Thoracic aorta endothelial cell (primary cell): ENCODE data around the gene BICC1. TPM values are rescaled to one million over a fixed set of nuclear protein-coding genes. Genes with fewer than 3 reads are reported as not detected.

Source experiments
- total RNA-seq: library from RNA; depleted of rRNA; stranded (reverse); fragments of >200 nt; gene quantifications from 2 replicates; pipeline ENCODE4 v1.2.3, GENCODE V29; 2012

Gene BICC1
- total RNA-seq: 1.1 and 3.9 TPM in 2 replicates

GRCh38 chr10:58512491-58513187, at the start of gene BICC1:
Gene BICC1 (plus strand): TSS chr10:58512872. CDS start chr10:58513144, 272 bp downstream.

Other genes starting within 250 kb of the BICC1 start
- 20.9 and 27.6 TPM in 2 replicates for gene IPMK, start 245.0 kb upstream of the BICC1 start, total RNA-seq
- gene CISD1, start 243.7 kb upstream of the BICC1 start, total RNA-seq: 63.2 and 66.1 TPM in 2 replicates
- 22.2 and 35.8 TPM in 2 replicates for gene UBE2D1, start 177.9 kb upstream of the BICC1 start, total RNA-seq
- gene TFAM, start 127.5 kb upstream of the BICC1 start, total RNA-seq: 76.3 and 83.2 TPM in 2 replicates